K562 (cell line): ENCODE data around the gene TTLL11. TPM values are rescaled to one million over a fixed set of nuclear protein-coding genes. Genes with fewer than 3 reads are reported as not detected.
A peak's percentile ranks its signal among the peaks of the same experiment; 100 is the strongest.

Source experiments
- BRD9 ChIP-seq: fragments of 450-650 bp; IDR thresholded peaks from 2 replicates; pipeline ENCODE4 v1.6.1; 2018; ENCODE audit warnings: low read depth; ENCODE audit not compliant: partially characterized antibody
- HNRNPUL1 ChIP-seq: fragments of 200-400 bp; formaldehyde crosslinking; IDR thresholded peaks from 2 replicates; pipeline ENCODE4 v1.6.1; 2017; ENCODE audit warnings: low read length
- MYNN ChIP-seq, 2 experiments: sonication (generic); formaldehyde crosslinking in 1 of 2; IDR thresholded peaks; 2 replicates each; pipeline versions ENCODE4 v1.5.0 to v1.6.1; 2016 to 2020; ENCODE audit warnings: antibody characterized with exemption in 1 of 2, missing genetic modification reagents in 1 of 2
- PKNOX1 ChIP-seq: fragments of 450-650 bp; IDR thresholded peaks from 2 replicates; pipeline ENCODE4 v1.6.1; 2016
- POLR2AphosphoS2 ChIP-seq: IDR thresholded peaks from 2 replicates; pipeline ENCODE4 v1.6.1; 2012; ENCODE audit warnings: low read length, improper control_type of control experiment
- SPI1 ChIP-seq: IDR thresholded peaks from 2 replicates; pipeline ENCODE4 v1.6.1; 2011; ENCODE audit warnings: low read depth, low read length, control low read depth, borderline replicate concordance
- STAT5A ChIP-seq: IDR thresholded peaks from 2 replicates; pipeline ENCODE4 v1.6.1; 2012; ENCODE audit warnings: low read length, inconsistent platforms, borderline replicate concordance
- ZKSCAN3 ChIP-seq: fragments of 250-450 bp; sonication (Bioruptor Pico); IDR thresholded peaks from 2 replicates; pipeline ENCODE4 v1.4.0; 2020
- ZNF668 ChIP-seq: fragments of 250-450 bp; sonication (Bioruptor Pico); IDR thresholded peaks from 2 replicates; pipeline ENCODE4 v1.8.0; 2022; ENCODE audit warnings: mild to moderate bottlenecking, inconsistent platforms
- ZNF764 ChIP-seq: fragments of 250-450 bp; sonication (Bioruptor Pico); IDR thresholded peaks from 2 replicates; pipeline ENCODE4 v1.4.0; 2020; ENCODE audit warnings: low read depth, mild to moderate bottlenecking, moderate library complexity
- polyA plus RNA-seq, 8 experiments: library from polyadenylated mRNA; depleted of rRNA in 4 of 8; stranded (reverse) in 5 of 8; unstranded in 3 of 8; fragments of >200 nt; fragmentation: Nextera tagmentation in 2 of 8; fragmentation: Illumina TruSeq in 1 of 8; extraction: Ambion mirVana in 2 of 8; extraction: Trizol in 1 of 8; gene quantifications; 2 replicates each; pipeline versions ENCODE4 v1.2.1 to v1.2.3, GENCODE V29; 2011 to 2014; ENCODE audit warnings: inconsistent platforms in 1 of 8, missing spikeins in 1 of 8
- total RNA-seq, 7 experiments: library from RNA; depleted of rRNA in 6 of 7; stranded (reverse); fragments of >200 nt in 6 of 7; fragmentation: Illumina TruSeq in 2 of 7; extraction: Trizol in 2 of 7; gene quantifications; 2 replicates each; pipeline versions ENCODE4 v1.2.1 to v1.2.3, GENCODE V29; 2011 to 2021; ENCODE audit warnings: low replicate concordance in 1 of 7

TTLL11 gene
- total and polyA plus RNA-seq, 9 of the 15 experiments (the other 6 are each of a cell fraction or from before 2014, with no cell fraction given) = 0.83 to 4.4 (median 2.7) TPM

- peak; percentile 80 for TF ChIP-seq PKNOX1
- peak; percentile 24; the same call in 1 of the 2 replicates for TF ChIP-seq SPI1
- no peak for TF ChIP-seq ZNF668
- no peak for TF ChIP-seq BRD9
- TF ChIP-seq ZKSCAN3 (CRISPR knock-in tag) = no peak
- TF ChIP-seq MYNN (IDR thresholded peaks at IDR 0.05) = no peak
- TF ChIP-seq MYNN (CRISPR knock-in tag; IDR thresholded peaks at IDR 0.05) = no peak
- TF ChIP-seq HNRNPUL1 = no peak
- no peak for TF ChIP-seq STAT5A
- TF ChIP-seq ZNF764 (CRISPR knock-in tag) = no peak
- TF ChIP-seq POLR2AphosphoS2 = no peak
- TF ChIP-seq, all 486 proteins: peak for 3
Observed at GRCh38 chr9:122126331-122127261, 33.5 kb upstream of the TTLL11 start (continued).
